Mesenchymal stem cell (in vitro differentiated cells and primary cell): ENCODE measurements around the gene TMEM150A.

ENCODE experiments used
- DNase-seq: peaks from one replicate; pipeline ENCODE4 v3.0.0-alpha.2; 2013
- H2AFZ ChIP-seq: one replicate; pipeline ENCODE4 v1.6.1; 2013; ENCODE audit warnings: low read depth, mild to moderate bottlenecking, control low read depth, inconsistent platforms, low read length, moderate library complexity
- H2AK5ac ChIP-seq: 2 replicates; pipeline ENCODE4 v1.6.1; 2013; ENCODE audit warnings: low read length, moderate library complexity, mild to moderate bottlenecking, inconsistent platforms; ENCODE audit not compliant: severe bottlenecking
- H2BK120ac ChIP-seq: one replicate; pipeline ENCODE4 v1.6.1; 2013; ENCODE audit warnings: low read depth, mild to moderate bottlenecking, inconsistent platforms, low read length, moderate library complexity
- H2BK12ac ChIP-seq, 2 experiments: one replicate each; pipeline ENCODE4 v1.6.1; 2013; ENCODE audit warnings: inconsistent platforms in 2 of 2, low read length in 2 of 2, mild to moderate bottlenecking in 2 of 2, moderate library complexity in 2 of 2, control low read depth in 1 of 2
- H2BK15ac ChIP-seq: one replicate; pipeline ENCODE4 v1.6.1; 2013; ENCODE audit warnings: mild to moderate bottlenecking, low read depth, inconsistent platforms; ENCODE audit not compliant: poor library complexity, severe bottlenecking
- H2BK5ac ChIP-seq: 2 replicates; pipeline ENCODE4 v1.6.1; 2013; ENCODE audit warnings: low read depth, mild to moderate bottlenecking, low read length, control low read depth, inconsistent platforms; ENCODE audit not compliant: poor library complexity, severe bottlenecking
- H3K14ac ChIP-seq, 2 experiments: one replicate each; pipeline ENCODE4 v1.6.1; 2013; ENCODE audit warnings: inconsistent platforms in 2 of 2, low read length in 2 of 2, control low read depth in 1 of 2, mild to moderate bottlenecking in 1 of 2, moderate library complexity in 1 of 2
- H3K18ac ChIP-seq, 2 experiments: one replicate each; pipeline ENCODE4 v1.6.1; 2013; ENCODE audit warnings: inconsistent platforms in 2 of 2, low read length in 2 of 2, control low read depth in 1 of 2, low read depth in 1 of 2, mild to moderate bottlenecking in 1 of 2
- H3K23ac ChIP-seq, 2 experiments: one replicate each; pipeline ENCODE4 v1.6.1; 2013; ENCODE audit warnings: inconsistent platforms in 2 of 2, low read length in 2 of 2, mild to moderate bottlenecking in 2 of 2, moderate library complexity in 2 of 2, control low read depth in 1 of 2
- H3K27ac ChIP-seq: 2 replicates; pipeline ENCODE4 v1.5.1; 2013; ENCODE audit warnings: mild to moderate bottlenecking, moderate library complexity, low read length, control low read depth, inconsistent platforms; ENCODE audit not compliant: poor library complexity, severe bottlenecking
- H3K27me3 ChIP-seq, 2 experiments: 2 replicates each; pipeline versions ENCODE4 v1.6.1 to v1.7.0; 2013; ENCODE audit warnings: low read length in 2 of 2, mild to moderate bottlenecking in 2 of 2, moderate library complexity in 2 of 2, control low read depth in 1 of 2, inconsistent platforms in 1 of 2; ENCODE audit not compliant: control insufficient read depth in 1 of 2, insufficient read depth in 1 of 2
- H3K36me3 ChIP-seq, 2 experiments: 2 replicates each; pipeline versions ENCODE4 v1.6.1 to v1.7.0; 2013; ENCODE audit warnings: low read length in 2 of 2, control low read depth in 1 of 2, inconsistent platforms in 1 of 2, low read depth in 1 of 2, mild to moderate bottlenecking in 1 of 2; ENCODE audit not compliant: insufficient read depth in 2 of 2, control insufficient read depth in 1 of 2
- H3K4ac ChIP-seq, 2 experiments: one replicate each; pipeline ENCODE4 v1.6.1; 2013; ENCODE audit warnings: inconsistent platforms in 2 of 2, low read length in 2 of 2, mild to moderate bottlenecking in 2 of 2, moderate library complexity in 2 of 2, control low read depth in 1 of 2, low read depth in 1 of 2
- H3K4me1 ChIP-seq: 2 replicates; pipeline ENCODE4 v1.6.1; 2013; ENCODE audit warnings: low read depth, low read length, control low read depth; ENCODE audit not compliant: control insufficient read depth, insufficient read depth
- H3K4me2 ChIP-seq: 2 replicates; pipeline ENCODE4 v1.6.1; 2013; ENCODE audit warnings: low read length, mild to moderate bottlenecking, inconsistent platforms; ENCODE audit not compliant: poor library complexity, severe bottlenecking
- H3K4me3 ChIP-seq, 2 experiments: 2 replicates each; pipeline versions ENCODE4 v1.5.1 to v1.7.0; 2013; ENCODE audit warnings: low read length in 2 of 2, mild to moderate bottlenecking in 2 of 2, control low read depth in 1 of 2, low read depth in 1 of 2; ENCODE audit not compliant: insufficient read depth in 1 of 2
- H3K79me1 ChIP-seq: replicated peaks from 2 replicates; pipeline ENCODE4 v1.6.1; 2013; ENCODE audit warnings: mild to moderate bottlenecking, control low read depth, low read length, inconsistent platforms; ENCODE audit not compliant: poor library complexity, severe bottlenecking
- H3K9ac ChIP-seq: 2 replicates; pipeline ENCODE4 v1.7.0; 2013; ENCODE audit warnings: mild to moderate bottlenecking, low read length, moderate library complexity
- H3K9me3 ChIP-seq: 2 replicates; pipeline ENCODE4 v1.7.0; 2013; ENCODE audit warnings: mild to moderate bottlenecking, low read length; ENCODE audit not compliant: control insufficient read depth
- H4K8ac ChIP-seq: one replicate; pipeline ENCODE4 v1.6.1; 2013; ENCODE audit warnings: inconsistent platforms, mild to moderate bottlenecking, low read length, moderate library complexity
- H4K91ac ChIP-seq: one replicate; pipeline ENCODE4 v1.6.1; 2013; ENCODE audit warnings: mild to moderate bottlenecking, low read length, inconsistent platforms
- WGBS: methylation state at CpG from one replicate; pipeline ENCODE4 v1.1.7; 2013; ENCODE audit warnings: mixed read lengths; 5-methylcytosine and 5-hydroxymethylcytosine counted together

Gene TMEM150A

GRCh38 chr2:85584354-85584856 is 18.1 kb downstream of the TMEM150A start, which contains the start of gene VAMP5:
TSS of gene VAMP5 (plus strand) at chr2:85584431. CDS start at chr2:85584491, 60 bp downstream.
- Histone ChIP-seq H3K9me3 (no peaks in the 10 kb centered on the region), H3K4me3 (peak within 1 kb of the TSS in 1 of 2 experiments; percentile 84), H3K4ac (peak within 1 kb of the TSS; percentile 70 to 77), H2BK5ac (no peak within 1 kb of the TSS), H3K79me1 (peaks cover 4% of the 10 kb centered on the region), H3K4me1 (peaks cover 24% of the 10 kb centered on the region), H3K27ac (peak within 1 kb of the TSS; percentile 38), H3K4me2 (no peak within 1 kb of the TSS), H2AK5ac (peak within 1 kb of the TSS; percentile 73), H2AFZ (peak within 1 kb of the TSS; percentile 20), H3K14ac (no peak within 1 kb of the TSS), H3K27me3 (no peaks in the 10 kb centered on the region), H2BK15ac (peak within 1 kb of the TSS; percentile 93), H2BK120ac (peak within 1 kb of the TSS; percentile 87), H4K8ac (peak within 1 kb of the TSS; percentile 96), H3K36me3 (peaks cover 0 to 20% of the 10 kb centered on the region in 2 experiments), H3K9ac (peak within 1 kb of the TSS; percentile 85), H3K18ac (peak within 1 kb of the TSS; percentile 59 to 87), H3K23ac (no peak within 1 kb of the TSS), H4K91ac (peak within 1 kb of the TSS; percentile 48), H2BK12ac (peak within 1 kb of the TSS; percentile 69 to 76)
- DNase-seq, result no peak
- 54% methylated on average over 49 of the region's 52 CpGs for WGBS

- Histone ChIP-seq H2AFZ (no peak overlapping the region), H3K9ac (peak overlapping the region; percentile 85), H2BK15ac (no peak overlapping the region), H3K18ac (peak overlapping the region; percentile 19 to 46), H2BK5ac (no peak overlapping the region), H2BK12ac (peak overlapping the region in 1 of 2 experiments; percentile 45), H3K4me2 (no peak overlapping the region), H3K79me1 (peaks cover 6% of the 10 kb centered on the region), H3K14ac (no peak overlapping the region), H2BK120ac (peak overlapping the region; percentile 87), H3K27me3 (no peaks in the 10 kb centered on the region), H3K23ac (no peak overlapping the region), H3K27ac (no peak overlapping the region), H2AK5ac (no peak overlapping the region), H3K4me1 (peaks cover 30% of the 10 kb centered on the region), H3K36me3 (peaks cover 0 to 20% of the 10 kb centered on the region in 2 experiments), H4K8ac (peak overlapping the region; percentile 19), H3K4ac (no peak overlapping the region), H4K91ac (no peak overlapping the region), H3K4me3 (peak overlapping the region in 1 of 2 experiments; percentile 84), H3K9me3 (no peaks in the 10 kb centered on the region)
- no peak for DNase-seq
- WGBS, result 76% methylated on average over 16 of the region's 16 CpGs
Measured at GRCh38 chr2:85583667-85584353, 18.7 kb downstream of the TMEM150A start.

GRCh38 chr2:85582492-85582891 is 20.0 kb downstream of the TMEM150A start:
- DNase-seq, result no peak
- H3K36me3 ChIP-seq, result peaks cover 0 to 20% of the 10 kb centered on the region in 2 experiments
- no peak overlapping the region for H3K4me2 ChIP-seq
- no peak overlapping the region for H2BK5ac ChIP-seq
- H3K79me1 ChIP-seq, result peaks cover 6% of the 10 kb centered on the region
- H3K27me3 ChIP-seq, result no peaks in the 10 kb centered on the region
- H3K4me3 ChIP-seq, result no peak overlapping the region
- H2BK120ac ChIP-seq, result no peak overlapping the region
- no peak overlapping the region for H4K8ac ChIP-seq
- no peak overlapping the region for H3K23ac ChIP-seq
- H3K9me3 ChIP-seq, result no peaks in the 10 kb centered on the region
- H3K9ac ChIP-seq, result no peak overlapping the region
- H2AFZ ChIP-seq, result no peak overlapping the region
- H3K14ac ChIP-seq, result peak overlapping the region in 1 of 2 experiments; percentile 19
- H2AK5ac ChIP-seq, result no peak overlapping the region
- peaks cover 26% of the 10 kb centered on the region for H3K4me1 ChIP-seq
- H3K4ac ChIP-seq, result no peak overlapping the region
- no peak overlapping the region for H3K18ac ChIP-seq
- peak overlapping the region; percentile 32 for H2BK15ac ChIP-seq
- H2BK12ac ChIP-seq, result no peak overlapping the region
- WGBS, result 100% methylated on average over 1 of the region's 1 CpG
- H3K27ac ChIP-seq, result no peak overlapping the region
- H4K91ac ChIP-seq, result no peak overlapping the region

GRCh38 chr2:85580206-85580605 is 22.3 kb downstream of the TMEM150A start:
- Histone ChIP-seq H3K9ac (no peak overlapping the region), H3K79me1 (peaks cover 6% of the 10 kb centered on the region), H4K8ac (no peak overlapping the region), H2AFZ (no peak overlapping the region), H3K27ac (no peak overlapping the region), H3K23ac (no peak overlapping the region), H3K4me2 (no peak overlapping the region), H3K36me3 (peaks cover 0 to 20% of the 10 kb centered on the region in 2 experiments), H3K4ac (no peak overlapping the region), H2BK12ac (no peak overlapping the region), H2BK5ac (no peak overlapping the region), H3K14ac (no peak overlapping the region), H2BK120ac (no peak overlapping the region), H2AK5ac (no peak overlapping the region), H3K4me3 (no peak overlapping the region), H4K91ac (no peak overlapping the region), H3K9me3 (no peaks in the 10 kb centered on the region), H3K27me3 (no peaks in the 10 kb centered on the region), H3K18ac (no peak overlapping the region), H2BK15ac (no peak overlapping the region), H3K4me1 (peaks cover 25% of the 10 kb centered on the region)
- DNase-seq, result no peak
- WGBS, result 84% methylated on average over 2 of the region's 3 CpGs
